SK-N-SH treated with all-trans-retinoic acid at 6 μM for 48 hours (cell line): ENCODE results near the gene RPL37.

Experiments used
- ATAC-seq: fragments of 200-7000 bp; cut with Tn5 transposase; 3 replicates; pipeline ENCODE4 v1.9.1; 2020; ENCODE audit warnings: mild to moderate bottlenecking, moderate library complexity
- ARNTL ChIP-seq: fragments of 450-650 bp; formaldehyde crosslinking; IDR thresholded peaks from 2 replicates; pipeline ENCODE4 v1.5.0; 2020; ENCODE audit warnings: low read depth, mild to moderate bottlenecking, moderate library complexity, borderline replicate concordance
- BACH2 ChIP-seq: fragments of 250-450 bp; sonication (Bioruptor Pico); IDR thresholded peaks from 2 replicates; pipeline ENCODE4 v1.9.0; 2021; ENCODE audit warnings: mild to moderate bottlenecking, borderline replicate concordance
- CSDC2 ChIP-seq: fragments of 250-450 bp; sonication (Bioruptor Pico); IDR thresholded peaks from 2 replicates; pipeline ENCODE4 v1.5.0; 2020; ENCODE audit warnings: mild to moderate bottlenecking, moderate library complexity
- ESRRG ChIP-seq: fragments of 250-450 bp; sonication (Bioruptor Pico); IDR thresholded peaks from 2 replicates; pipeline ENCODE4 v1.6.1; 2021; ENCODE audit warnings: mild to moderate bottlenecking
- GLIS3 ChIP-seq: fragments of 250-450 bp; sonication (Bioruptor Pico); IDR thresholded peaks from 2 replicates; pipeline ENCODE4 v1.5.0; 2020; ENCODE audit warnings: mild to moderate bottlenecking, moderate library complexity
- ISL1 ChIP-seq: fragments of 250-450 bp; sonication (Bioruptor Pico); IDR thresholded peaks from 2 replicates; pipeline ENCODE4 v2.1.2; 2022; ENCODE audit warnings: mild to moderate bottlenecking, moderate library complexity
- OSR1 ChIP-seq: fragments of 250-450 bp; sonication (Bioruptor Pico); IDR thresholded peaks from 2 replicates; pipeline ENCODE4 v1.8.0; 2022; ENCODE audit warnings: moderate library complexity, mild to moderate bottlenecking, inconsistent platforms
- PATZ1 ChIP-seq: fragments of 250-450 bp; sonication (Bioruptor Pico); IDR thresholded peaks from 2 replicates; pipeline ENCODE4 v1.8.0; 2020; ENCODE audit warnings: mild to moderate bottlenecking, moderate library complexity, borderline replicate concordance
- POU6F1 ChIP-seq: fragments of 250-450 bp; sonication (Bioruptor Pico); IDR thresholded peaks from 2 replicates; pipeline ENCODE4 v1.8.0; 2021; ENCODE audit warnings: low read depth, mild to moderate bottlenecking, moderate library complexity, borderline replicate concordance
- PPARA ChIP-seq: fragments of 250-450 bp; sonication (Bioruptor Pico); IDR thresholded peaks from 2 replicates; pipeline ENCODE4 v1.5.0; 2020; ENCODE audit warnings: mild to moderate bottlenecking, borderline replicate concordance
- RARB ChIP-seq: fragments of 250-450 bp; sonication (Bioruptor Pico); IDR thresholded peaks from 2 replicates; pipeline ENCODE4 v1.8.0; 2021; ENCODE audit warnings: mild to moderate bottlenecking, moderate library complexity
- SNAI2 ChIP-seq: fragments of 250-450 bp; sonication (Bioruptor Pico); IDR thresholded peaks from 2 replicates; pipeline ENCODE4 v1.5.0; 2020; ENCODE audit warnings: mild to moderate bottlenecking, moderate library complexity
- TCF4 ChIP-seq: fragments of 250-450 bp; sonication (Bioruptor Pico); IDR thresholded peaks from 2 replicates; pipeline ENCODE4 v1.8.0; 2021; ENCODE audit warnings: mild to moderate bottlenecking, moderate library complexity, borderline replicate concordance
- TOX ChIP-seq: fragments of 250-450 bp; sonication (Bioruptor Pico); IDR thresholded peaks from 2 replicates; pipeline ENCODE4 v1.8.0; 2021; ENCODE audit warnings: mild to moderate bottlenecking, moderate library complexity, borderline replicate concordance
- TSHZ2 ChIP-seq: fragments of 250-450 bp; sonication (Bioruptor Pico); IDR thresholded peaks from 2 replicates; pipeline ENCODE4 v1.5.0; 2020; ENCODE audit warnings: mild to moderate bottlenecking, moderate library complexity
- ZC3H10 ChIP-seq: fragments of 250-450 bp; sonication (Bioruptor Pico); IDR thresholded peaks from 2 replicates; pipeline ENCODE4 v1.5.1; 2021; ENCODE audit warnings: mild to moderate bottlenecking, moderate library complexity
- ZFP3 ChIP-seq: fragments of 250-450 bp; sonication (Bioruptor Pico); IDR thresholded peaks from 2 replicates; pipeline ENCODE4 v1.5.0; 2020; ENCODE audit warnings: mild to moderate bottlenecking, moderate library complexity
- ZFP30 ChIP-seq: fragments of 450-650 bp; formaldehyde crosslinking; IDR thresholded peaks from 2 replicates; pipeline ENCODE4 v1.5.0; 2022; ENCODE audit warnings: mild to moderate bottlenecking, moderate library complexity
- ZNF565 ChIP-seq: fragments of 450-650 bp; formaldehyde crosslinking; conservative IDR thresholded peaks from 2 replicates; pipeline ENCODE4 v1.5.0; 2020; ENCODE audit warnings: low read depth, mild to moderate bottlenecking, moderate library complexity
- ZNF70 ChIP-seq: fragments of 450-650 bp; formaldehyde crosslinking; IDR thresholded peaks from 2 replicates; pipeline ENCODE4 v1.5.0; 2020; ENCODE audit warnings: mild to moderate bottlenecking, moderate library complexity
- ZNF8 ChIP-seq: fragments of 450-650 bp; formaldehyde crosslinking; IDR thresholded peaks from 2 replicates; pipeline ENCODE4 v1.5.0; 2020; ENCODE audit warnings: mild to moderate bottlenecking, moderate library complexity
- TF ChIP-seq, protein P1 (sequence below): fragments of 250-450 bp; sonication (Bioruptor Pico); IDR thresholded peaks from 2 replicates; pipeline ENCODE4 v1.5.1; 2020; ENCODE audit warnings: low read depth, mild to moderate bottlenecking, moderate library complexity
- TF ChIP-seq, protein P2 (sequence below): fragments of 250-450 bp; sonication (Bioruptor Pico); IDR thresholded peaks from 2 replicates; pipeline ENCODE4 v1.5.1; 2021; ENCODE audit warnings: mild to moderate bottlenecking, moderate library complexity

RPL37 gene

GRCh38 chr5:40779561-40779960 lies 55.5 kb downstream of the RPL37 start:
- no peak for TF ChIP-seq BACH2
- no peak for TF ChIP-seq ISL1 (CRISPR knock-in tag)
- TF ChIP-seq PPARA = no peak
- no peak for TF ChIP-seq ZFP30 (CRISPR knock-in tag)
- TF ChIP-seq POU6F1 (CRISPR knock-in tag) = no peak
- no peak for TF ChIP-seq ARNTL (CRISPR knock-in tag)
- TF ChIP-seq ZC3H10 (CRISPR knock-in tag) = no peak
- TF ChIP-seq OSR1 = no peak
- no peak for TF ChIP-seq ZFP3 (CRISPR knock-in tag)
- TF ChIP-seq PATZ1 = no peak
- ATAC-seq = no peak

GRCh38 chr5:40778133-40778532 lies 56.9 kb downstream of the RPL37 start:
- TF ChIP-seq PPARA = no peak
- no peak for TF ChIP-seq GLIS3
- TF ChIP-seq PATZ1 = no peak
- TF ChIP-seq ARNTL (CRISPR knock-in tag) = no peak
- TF ChIP-seq, protein P1, sequence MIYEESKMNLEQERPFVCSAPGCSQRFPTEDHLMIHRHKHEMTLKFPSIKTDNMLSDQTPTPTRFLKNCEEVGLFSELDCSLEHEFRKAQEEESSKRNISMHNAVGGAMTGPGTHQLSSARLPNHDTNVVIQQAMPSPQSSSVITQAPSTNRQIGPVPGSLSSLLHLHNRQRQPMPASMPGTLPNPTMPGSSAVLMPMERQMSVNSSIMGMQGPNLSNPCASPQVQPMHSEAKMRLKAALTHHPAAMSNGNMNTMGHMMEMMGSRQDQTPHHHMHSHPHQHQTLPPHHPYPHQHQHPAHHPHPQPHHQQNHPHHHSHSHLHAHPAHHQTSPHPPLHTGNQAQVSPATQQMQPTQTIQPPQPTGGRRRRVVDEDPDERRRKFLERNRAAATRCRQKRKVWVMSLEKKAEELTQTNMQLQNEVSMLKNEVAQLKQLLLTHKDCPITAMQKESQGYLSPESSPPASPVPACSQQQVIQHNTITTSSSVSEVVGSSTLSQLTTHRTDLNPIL = no peak
- TF ChIP-seq ESRRG (CRISPR knock-in tag) = no peak
- TF ChIP-seq TCF4 (CRISPR knock-in tag) = no peak
- TF ChIP-seq OSR1 = no peak
- no peak for TF ChIP-seq SNAI2 (CRISPR knock-in tag)
- no peak for TF ChIP-seq TSHZ2 (CRISPR knock-in tag)
- no peak for ATAC-seq

DNA sequence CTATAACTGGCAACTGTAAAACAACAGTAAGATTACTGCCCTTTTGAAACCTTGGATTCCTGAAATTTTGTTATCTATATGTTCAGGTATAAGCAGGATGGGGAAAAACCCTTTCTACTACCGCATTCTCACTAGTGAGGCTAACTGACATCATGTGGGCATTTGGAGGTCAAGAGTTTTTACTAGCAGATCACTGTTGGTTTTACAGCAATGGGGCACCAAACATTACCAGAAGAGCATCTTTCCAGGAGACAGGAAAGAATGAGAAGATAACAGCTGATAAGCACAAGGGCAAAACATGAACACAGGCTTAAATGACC lies 58.4 kb downstream of the RPL37 start:
- no peak for TF ChIP-seq TCF4 (CRISPR knock-in tag)
- TF ChIP-seq ZNF70 (CRISPR knock-in tag) = no peak
- no peak for TF ChIP-seq TSHZ2 (CRISPR knock-in tag)
- TF ChIP-seq ZNF8 (CRISPR knock-in tag) = no peak
- TF ChIP-seq GLIS3 = no peak
- no peak for TF ChIP-seq RARB (CRISPR knock-in tag)
- no peak for TF ChIP-seq CSDC2 (CRISPR knock-in tag)
- TF ChIP-seq ZFP3 (CRISPR knock-in tag) = no peak
- no peak for TF ChIP-seq BACH2
- TF ChIP-seq TOX (CRISPR knock-in tag) = no peak
- TF ChIP-seq ZFP30 (CRISPR knock-in tag) = no peak
- TF ChIP-seq ZNF565 = no peak
- TF ChIP-seq, protein P2, sequence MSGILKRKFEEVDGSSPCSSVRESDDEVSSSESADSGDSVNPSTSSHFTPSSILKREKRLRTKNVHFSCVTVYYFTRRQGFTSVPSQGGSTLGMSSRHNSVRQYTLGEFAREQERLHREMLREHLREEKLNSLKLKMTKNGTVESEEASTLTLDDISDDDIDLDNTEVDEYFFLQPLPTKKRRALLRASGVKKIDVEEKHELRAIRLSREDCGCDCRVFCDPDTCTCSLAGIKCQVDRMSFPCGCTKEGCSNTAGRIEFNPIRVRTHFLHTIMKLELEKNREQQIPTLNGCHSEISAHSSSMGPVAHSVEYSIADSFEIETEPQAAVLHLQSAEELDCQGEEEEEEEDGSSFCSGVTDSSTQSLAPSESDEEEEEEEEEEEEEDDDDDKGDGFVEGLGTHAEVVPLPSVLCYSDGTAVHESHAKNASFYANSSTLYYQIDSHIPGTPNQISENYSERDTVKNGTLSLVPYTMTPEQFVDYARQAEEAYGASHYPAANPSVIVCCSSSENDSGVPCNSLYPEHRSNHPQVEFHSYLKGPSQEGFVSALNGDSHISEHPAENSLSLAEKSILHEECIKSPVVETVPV (CRISPR knock-in tag) = no peak
- TF ChIP-seq ZC3H10 (CRISPR knock-in tag) = no peak
- ATAC-seq = no peak
